A549 (cell line): ENCODE data around the gene RAPH1. TPM values are rescaled to one million over a fixed set of nuclear protein-coding genes. Genes with fewer than 3 reads are reported as not detected.

Source experiments
- ATAC-seq, 2 experiments: fragments of 200-7000 bp in 1 of 2; fragments of >200 bp in 1 of 2; cut with Nextera tagmentation in 1 of 2; cut with Tn5 transposase in 1 of 2; 3 replicates each; pipeline versions ENCODE4 v1.8.0 to v1.9.1; 2018 to 2020; ENCODE audit warnings: mild to moderate bottlenecking in 1 of 2, moderate library complexity in 1 of 2
- CTCF ChIA-PET: fragments of 300-600 bp; sonication (Branson Sonifier 250); formaldehyde crosslinking; extraction: SDS; loops from one replicate; lab custom pipeline; 2021; ENCODE audit warnings: antibody characterized with exemption, inconsistent platforms; lab: Yijun Ruan, JAX
- POLR2A ChIA-PET: fragments of 350-600 bp; formaldehyde crosslinking; extraction: SDS; loops from one replicate; lab custom pipeline; 2021; ENCODE audit warnings: antibody characterized with exemption, inconsistent platforms; lab: Yijun Ruan, JAX
- DNase-seq, 2 experiments: peaks; one replicate each; pipeline versions ENCODE4 v3.0.0 to v3.0.0-alpha.2; 2011 to 2016; ENCODE audit warnings: low read depth in 1 of 2, low spot score in 1 of 2
- FAIRE-seq: peaks from 2 replicates; lab custom pipeline; 2011; peaks lifted over from hg19 to GRCh38; lab: Jason Lieb, UNC
- H3K27ac ChIP-seq, 2 experiments: fragments of >200 bp; sonication (Bioruptor Twin); formaldehyde crosslinking; 3 replicates each; pipeline ENCODE4 v1.5.1; 2016 to 2017
- H3K4me1 ChIP-seq: fragments of >200 bp; sonication (Bioruptor Twin); formaldehyde crosslinking; 3 replicates; pipeline ENCODE4 v1.6.1; 2016
- H3K4me2 ChIP-seq: fragments of >200 bp; sonication (Bioruptor Twin); formaldehyde crosslinking; 3 replicates; pipeline ENCODE4 v1.6.1; 2016
- H3K4me3 ChIP-seq: fragments of >200 bp; sonication (Bioruptor Twin); formaldehyde crosslinking; 3 replicates; pipeline ENCODE4 v1.5.1; 2016
- H3K9me3 ChIP-seq: fragments of >200 bp; sonication (Bioruptor Twin); formaldehyde crosslinking; 3 replicates; pipeline ENCODE4 v1.6.1; 2016
- BCL3 ChIP-seq: fragments of >200 bp; sonication (Bioruptor Twin); formaldehyde crosslinking; IDR thresholded peaks from 3 replicates; pipeline ENCODE4 v1.6.1; 2016
- BHLHE40 ChIP-seq: IDR thresholded peaks from 2 replicates; pipeline ENCODE4 v1.6.1; 2012; ENCODE audit warnings: low read depth, low read length, inconsistent platforms
- CBX8 ChIP-seq: fragments of 200-600 bp; sonication (generic); IDR thresholded peaks from 2 replicates; pipeline ENCODE4 v1.6.1; 2016
- CEBPB ChIP-seq, 2 experiments: fragments of >200 bp in 1 of 2; sonication (Bioruptor Twin) in 1 of 2; formaldehyde crosslinking in 1 of 2; IDR thresholded peaks; 2 replicates each; pipeline ENCODE4 v1.6.1; 2012 to 2016
- CHD2 ChIP-seq: fragments of 150-350 bp; IDR thresholded peaks from 2 replicates; pipeline ENCODE4 v1.6.1; 2014; ENCODE audit warnings: low read length; ENCODE audit not compliant: partially characterized antibody
- EHF ChIP-seq: fragments of 250-450 bp; sonication (Bioruptor Pico); IDR thresholded peaks from 2 replicates; pipeline ENCODE4 v1.5.0; 2020; ENCODE audit warnings: mild to moderate bottlenecking
- EHMT2 ChIP-seq: fragments of 200-600 bp; sonication (generic); IDR thresholded peaks from 2 replicates; pipeline ENCODE4 v1.6.1; 2016; ENCODE audit warnings: antibody characterized with exemption, low read depth, mild to moderate bottlenecking, moderate library complexity
- EP300 ChIP-seq, 2 experiments: fragments of >200 bp; sonication (Bioruptor Twin); formaldehyde crosslinking; IDR thresholded peaks; 2 replicates in 1 of 2; 3 replicates in 1 of 2; pipeline ENCODE4 v1.6.1; 2016 to 2017
- ESRRA ChIP-seq: fragments of 150-350 bp; IDR thresholded peaks from 2 replicates; pipeline ENCODE4 v1.6.1; 2014; ENCODE audit warnings: mild to moderate bottlenecking, low read length, borderline replicate concordance
- GATA3 ChIP-seq: IDR thresholded peaks from 2 replicates; pipeline ENCODE4 v1.6.1; 2012; ENCODE audit warnings: borderline replicate concordance
- HDAC2 ChIP-seq: fragments of 200-600 bp; sonication (generic); IDR thresholded peaks from 2 replicates; pipeline ENCODE4 v1.6.1; 2016
- HOXB13 ChIP-seq: fragments of 250-450 bp; sonication (Bioruptor Pico); IDR thresholded peaks from 2 replicates; pipeline ENCODE4 v1.5.0; 2020; ENCODE audit warnings: low read depth, mild to moderate bottlenecking, moderate library complexity
- JUN ChIP-seq, 2 experiments: fragments of >200 bp; sonication (Bioruptor Twin); formaldehyde crosslinking; IDR thresholded peaks; 2 replicates in 1 of 2; 3 replicates in 1 of 2; pipeline ENCODE4 v1.6.1; 2016 to 2017
- KDM1A ChIP-seq: fragments of 200-600 bp; sonication (generic); IDR thresholded peaks from 2 replicates; pipeline ENCODE4 v1.6.1; 2016; ENCODE audit warnings: low read depth, mild to moderate bottlenecking
- MAFK ChIP-seq: fragments of 450-650 bp; IDR thresholded peaks from 2 replicates; pipeline ENCODE4 v1.6.1; 2014; ENCODE audit not compliant: partially characterized antibody
- MAX ChIP-seq: IDR thresholded peaks from 2 replicates; pipeline ENCODE4 v1.6.1; 2012
- MYC ChIP-seq: IDR thresholded peaks from 2 replicates; pipeline ENCODE4 v1.6.1; 2012; ENCODE audit warnings: mild to moderate bottlenecking, inconsistent platforms, low read length, improper control_type of control experiment, borderline replicate concordance
- NPAS2 ChIP-seq: fragments of 250-450 bp; sonication (Bioruptor Pico); IDR thresholded peaks from 2 replicates; pipeline ENCODE4 v1.8.0; 2022; ENCODE audit warnings: mild to moderate bottlenecking, moderate library complexity, borderline replicate concordance
- PHF8 ChIP-seq: fragments of 200-600 bp; sonication (generic); IDR thresholded peaks from 2 replicates; pipeline ENCODE4 v1.6.1; 2016; ENCODE audit warnings: low read depth, mild to moderate bottlenecking, antibody characterized with exemption, moderate library complexity, borderline replicate concordance
- POLR2A ChIP-seq: IDR thresholded peaks from 2 replicates; pipeline ENCODE4 v1.6.1; 2012; ENCODE audit warnings: mild to moderate bottlenecking, low read length
- SREBF2 ChIP-seq: fragments of 450-650 bp; IDR thresholded peaks from 2 replicates; pipeline ENCODE4 v1.6.1; 2014; ENCODE audit warnings: mild to moderate bottlenecking, moderate library complexity
- TFCP2L1 ChIP-seq: fragments of 250-450 bp; sonication (Bioruptor Pico); IDR thresholded peaks from 2 replicates; pipeline ENCODE4 v1.5.0; 2021; ENCODE audit warnings: mild to moderate bottlenecking
- USF2 ChIP-seq: fragments of 450-650 bp; IDR thresholded peaks from 2 replicates; pipeline ENCODE4 v1.6.1; 2014; ENCODE audit warnings: antibody characterized with exemption
- ZNF302 ChIP-seq: fragments of 250-450 bp; sonication (Bioruptor Pico); IDR thresholded peaks from 2 replicates; pipeline ENCODE4 v1.9.0; 2021; ENCODE audit warnings: inconsistent platforms, mild to moderate bottlenecking, moderate library complexity
- ZSCAN20 ChIP-seq: fragments of 250-450 bp; sonication (Bioruptor Pico); IDR thresholded peaks from 2 replicates; pipeline ENCODE4 v1.8.0; 2022; ENCODE audit warnings: mild to moderate bottlenecking, moderate library complexity
- WGBS: methylation state at CpG from one replicate; pipeline ENCODE4 v1.1.6; 2017; ENCODE audit errors: missing lambda C conversion rate; 5-methylcytosine and 5-hydroxymethylcytosine counted together
- polyA plus RNA-seq, 4 experiments: library from polyadenylated mRNA; depleted of rRNA in 3 of 4; stranded (reverse); fragments of >200 nt; fragmentation: RNase III in 1 of 4; extraction: RNeasy Plus Mini Kit Qiagen cat#74134 plus additional on column Dnase treatment in 1 of 4; gene quantifications; 2 replicates in 3 of 4; 3 replicates in 1 of 4; pipeline ENCODE4 v1.2.3, GENCODE V29; 2011 to 2017
- TF ChIP-seq, protein P1 (sequence below): IDR thresholded peaks from 2 replicates; pipeline ENCODE4 v1.6.1; 2012; ENCODE audit warnings: low read depth, borderline replicate concordance
- TF ChIP-seq, protein P2 (sequence below): fragments of 200-600 bp; sonication (generic); IDR thresholded peaks from 2 replicates; pipeline ENCODE4 v1.6.1; 2016; ENCODE audit warnings: antibody characterized with exemption, mild to moderate bottlenecking, moderate library complexity
- TF ChIP-seq, protein P3 (sequence below): fragments of 150-350 bp; IDR thresholded peaks from 2 replicates; pipeline ENCODE4 v1.6.1; 2014; ENCODE audit warnings: low read depth, mild to moderate bottlenecking, low read length

The RAPH1 gene
- polyA plus RNA-seq, 2 of the 4 experiments (the other 2 are of a cell fraction): 6.3 to 7.3 TPM

GRCh38 chr2:203500951-203501350, 34.1 kb downstream of the RAPH1 start:
- ChIA-PET CTCF (no interaction called here), POLR2A (no interaction called here)
- no peak overlapping the region for H3K27ac ChIP-seq
- DNase-seq (no peak), FAIRE-seq (no peak), ATAC-seq (no peak)
- H3K9me3 ChIP-seq: no peaks in the 10 kb centered on the region
- no peak overlapping the region for H3K4me2 ChIP-seq
- peaks cover 16% of the 10 kb centered on the region for H3K4me1 ChIP-seq
- 90% methylated on average over 1 of the region's 1 CpG for WGBS
- TF ChIP-seq CHD2 (no peak), EHF (CRISPR knock-in tag) (no peak), KDM1A (no peak), EHMT2 (no peak), JUN (IDR thresholded peaks at IDR 0.05) (no peak), CBX8 (no peak), SREBF2 (no peak), ZNF302 (no peak), CEBPB (IDR thresholded peaks at IDR 0.05) (no peak), ESRRA (no peak), MAX (no peak), ZSCAN20 (CRISPR knock-in tag) (no peak), POLR2A (no peak), EP300 (IDR thresholded peaks at IDR 0.05) (no peak), HDAC2 (no peak), HOXB13 (no peak)
- TF ChIP-seq, protein P1, sequence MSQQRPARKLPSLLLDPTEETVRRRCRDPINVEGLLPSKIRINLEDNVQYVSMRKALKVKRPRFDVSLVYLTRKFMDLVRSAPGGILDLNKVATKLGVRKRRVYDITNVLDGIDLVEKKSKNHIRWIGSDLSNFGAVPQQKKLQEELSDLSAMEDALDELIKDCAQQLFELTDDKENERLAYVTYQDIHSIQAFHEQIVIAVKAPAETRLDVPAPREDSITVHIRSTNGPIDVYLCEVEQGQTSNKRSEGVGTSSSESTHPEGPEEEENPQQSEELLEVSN: no peak
- H3K4me3 ChIP-seq: no peak overlapping the region

DNA sequence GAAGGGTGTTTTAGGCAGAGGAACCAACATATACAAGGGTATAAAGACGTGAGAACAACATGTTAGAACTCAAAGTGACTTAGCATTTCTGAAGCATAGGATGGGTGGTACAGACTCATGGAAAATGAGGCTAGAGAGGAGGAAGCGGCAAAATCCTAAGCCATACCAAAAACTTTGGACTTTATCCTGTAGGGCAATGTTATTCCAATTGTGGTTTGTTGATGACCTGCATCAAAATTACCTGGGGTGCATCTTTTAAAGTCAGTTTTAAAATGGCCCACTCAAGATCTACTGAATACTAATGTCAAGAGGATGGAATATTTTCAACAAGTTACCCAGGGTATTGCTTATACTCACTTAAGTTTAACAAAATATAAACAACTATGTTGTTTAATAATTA, 34.8 kb downstream of the RAPH1 start:
- no peak for ATAC-seq
- no peak for DNase-seq
- Histone ChIP-seq H3K4me1 (peaks cover 16% of the 10 kb centered on the region), H3K4me3 (no peak overlapping the region), H3K9me3 (no peaks in the 10 kb centered on the region), H3K4me2 (no peak overlapping the region), H3K27ac (no peak overlapping the region)
- ChIA-PET CTCF (no interaction called here), POLR2A (no interaction called here)
- FAIRE-seq: no peak
- TF ChIP-seq, protein P2, sequence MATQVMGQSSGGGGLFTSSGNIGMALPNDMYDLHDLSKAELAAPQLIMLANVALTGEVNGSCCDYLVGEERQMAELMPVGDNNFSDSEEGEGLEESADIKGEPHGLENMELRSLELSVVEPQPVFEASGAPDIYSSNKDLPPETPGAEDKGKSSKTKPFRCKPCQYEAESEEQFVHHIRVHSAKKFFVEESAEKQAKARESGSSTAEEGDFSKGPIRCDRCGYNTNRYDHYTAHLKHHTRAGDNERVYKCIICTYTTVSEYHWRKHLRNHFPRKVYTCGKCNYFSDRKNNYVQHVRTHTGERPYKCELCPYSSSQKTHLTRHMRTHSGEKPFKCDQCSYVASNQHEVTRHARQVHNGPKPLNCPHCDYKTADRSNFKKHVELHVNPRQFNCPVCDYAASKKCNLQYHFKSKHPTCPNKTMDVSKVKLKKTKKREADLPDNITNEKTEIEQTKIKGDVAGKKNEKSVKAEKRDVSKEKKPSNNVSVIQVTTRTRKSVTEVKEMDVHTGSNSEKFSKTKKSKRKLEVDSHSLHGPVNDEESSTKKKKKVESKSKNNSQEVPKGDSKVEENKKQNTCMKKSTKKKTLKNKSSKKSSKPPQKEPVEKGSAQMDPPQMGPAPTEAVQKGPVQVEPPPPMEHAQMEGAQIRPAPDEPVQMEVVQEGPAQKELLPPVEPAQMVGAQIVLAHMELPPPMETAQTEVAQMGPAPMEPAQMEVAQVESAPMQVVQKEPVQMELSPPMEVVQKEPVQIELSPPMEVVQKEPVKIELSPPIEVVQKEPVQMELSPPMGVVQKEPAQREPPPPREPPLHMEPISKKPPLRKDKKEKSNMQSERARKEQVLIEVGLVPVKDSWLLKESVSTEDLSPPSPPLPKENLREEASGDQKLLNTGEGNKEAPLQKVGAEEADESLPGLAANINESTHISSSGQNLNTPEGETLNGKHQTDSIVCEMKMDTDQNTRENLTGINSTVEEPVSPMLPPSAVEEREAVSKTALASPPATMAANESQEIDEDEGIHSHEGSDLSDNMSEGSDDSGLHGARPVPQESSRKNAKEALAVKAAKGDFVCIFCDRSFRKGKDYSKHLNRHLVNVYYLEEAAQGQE: no peak
- no peak for TF ChIP-seq MAFK
- no peak for TF ChIP-seq HOXB13
- TF ChIP-seq BHLHE40: no peak
- TF ChIP-seq, protein P3, sequence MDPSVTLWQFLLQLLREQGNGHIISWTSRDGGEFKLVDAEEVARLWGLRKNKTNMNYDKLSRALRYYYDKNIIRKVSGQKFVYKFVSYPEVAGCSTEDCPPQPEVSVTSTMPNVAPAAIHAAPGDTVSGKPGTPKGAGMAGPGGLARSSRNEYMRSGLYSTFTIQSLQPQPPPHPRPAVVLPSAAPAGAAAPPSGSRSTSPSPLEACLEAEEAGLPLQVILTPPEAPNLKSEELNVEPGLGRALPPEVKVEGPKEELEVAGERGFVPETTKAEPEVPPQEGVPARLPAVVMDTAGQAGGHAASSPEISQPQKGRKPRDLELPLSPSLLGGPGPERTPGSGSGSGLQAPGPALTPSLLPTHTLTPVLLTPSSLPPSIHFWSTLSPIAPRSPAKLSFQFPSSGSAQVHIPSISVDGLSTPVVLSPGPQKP: no peak
- TF ChIP-seq USF2: no peak
- TF ChIP-seq PHF8: no peak
- TF ChIP-seq GATA3: no peak
- no peak for TF ChIP-seq MYC
- TF ChIP-seq TFCP2L1 (CRISPR knock-in tag): no peak
- no peak for TF ChIP-seq ESRRA
- no peak for TF ChIP-seq NPAS2 (CRISPR knock-in tag)
- no peak for TF ChIP-seq EHF (CRISPR knock-in tag)
- no peak for TF ChIP-seq BCL3
- WGBS: 89% methylated on average over 2 of the region's 2 CpGs
